Activated naive CD4-positive, alpha-beta T cell treated with anti-CD3 and anti-CD28 coated beads for 36 hours (primary cell): ENCODE measurements around the gene HDHD5. TPM values are rescaled to one million over a fixed set of nuclear protein-coding genes. Genes with fewer than 3 reads are reported as not detected.
A peak's percentile ranks its signal among the peaks of the same experiment; 100 is the strongest.

ENCODE experiments used
- CTCF ChIA-PET: fragments of 350-600 bp; sonication (Branson Sonifier 250); formaldehyde crosslinking; loops from one replicate; lab custom pipeline; 2021; ENCODE audit warnings: antibody characterized with exemption; lab: Charles Lee
- DNase-seq: peaks from one replicate; pipeline ENCODE4 v3.0.0-alpha.2; 2020
- H3K27ac Mint-ChIP-seq: one replicate; pipeline ENCODE4 v1.8.0; 2021; ENCODE audit warnings: mild to moderate bottlenecking, mixed read lengths
- H3K27me3 Mint-ChIP-seq: one replicate; pipeline ENCODE4 v1.8.0; 2021; ENCODE audit warnings: low read depth, mixed read lengths
- H3K36me3 Mint-ChIP-seq: one replicate; pipeline ENCODE4 v1.8.0; 2021; ENCODE audit warnings: low read depth, mixed read lengths
- H3K4me1 Mint-ChIP-seq: one replicate; pipeline ENCODE4 v1.8.0; 2021; ENCODE audit warnings: low read depth, mixed read lengths
- H3K4me3 Mint-ChIP-seq: one replicate; pipeline ENCODE4 v1.8.0; 2021; ENCODE audit warnings: mild to moderate bottlenecking, moderate library complexity, mixed read lengths
- H3K9me3 Mint-ChIP-seq: one replicate; pipeline ENCODE4 v1.8.0; 2021; ENCODE audit warnings: mixed read lengths
- intact Hi-C: fragments of 100-400 bp; cut with micrococcal nuclease; formaldehyde crosslinking; loops from one replicate; pipeline ENCODE4 v1.15.1; 2023
- total RNA-seq, 2 experiments: library from RNA; stranded (reverse); gene quantifications; one replicate each; pipeline ENCODE4 v1.2.3, GENCODE V29; 2021

Gene HDHD5
- total RNA-seq, 2 experiments from 2014 or later: 40.1 to 43.7 TPM

- Mint-ChIP-seq H3K4me3 (no peak overlapping the region), H3K4me1 (peaks cover 1% of the 10 kb centered on the region), H3K27ac (no peak overlapping the region), H3K9me3 (no peaks in the 10 kb centered on the region), H3K27me3 (no peaks in the 10 kb centered on the region), H3K36me3 (peaks cover 15% of the 10 kb centered on the region)
- intact Hi-C loops: no loop called here
- no peak for DNase-seq
- CTCF ChIA-PET: no interaction called here
Observed at GRCh38 chr22:17135153-17135760, 23.8 kb downstream of the HDHD5 start.

DNA sequence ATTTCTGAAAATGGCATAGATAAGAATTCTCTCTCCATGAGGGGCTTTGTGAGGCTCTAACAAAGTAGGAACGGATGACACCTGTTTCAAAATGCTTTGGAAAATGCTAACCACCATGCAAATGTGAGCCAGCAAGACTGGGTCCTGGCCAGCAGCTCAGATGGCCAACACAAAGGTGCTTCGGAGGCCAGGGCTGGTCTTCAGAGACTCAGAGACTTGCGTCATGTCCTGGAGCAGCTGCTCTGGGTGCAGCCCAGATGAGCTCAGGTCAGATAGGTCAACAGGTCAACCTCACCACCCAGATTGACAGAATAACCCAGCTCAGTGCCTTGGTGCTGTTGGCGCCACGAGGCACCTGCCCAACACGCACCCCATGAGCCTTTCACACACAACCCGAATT, 25.9 kb downstream of the HDHD5 start:
- CTCF ChIA-PET: interaction anchor here (0.7 to 1.2 kb wide), 2 partner anchors 38 to 483 kb away, joined by 3 to 4 read pairs; no protein-coding TSS in a partner anchor
- DNase-seq: no peak
- intact Hi-C loops: no loop called here
- Mint-ChIP-seq H3K36me3 (peaks cover 8% of the 10 kb centered on the region), H3K27me3 (no peaks in the 10 kb centered on the region), H3K9me3 (no peaks in the 10 kb centered on the region), H3K4me1 (peaks cover 3% of the 10 kb centered on the region), H3K4me3 (no peak overlapping the region), H3K27ac (no peak overlapping the region)

DNA sequence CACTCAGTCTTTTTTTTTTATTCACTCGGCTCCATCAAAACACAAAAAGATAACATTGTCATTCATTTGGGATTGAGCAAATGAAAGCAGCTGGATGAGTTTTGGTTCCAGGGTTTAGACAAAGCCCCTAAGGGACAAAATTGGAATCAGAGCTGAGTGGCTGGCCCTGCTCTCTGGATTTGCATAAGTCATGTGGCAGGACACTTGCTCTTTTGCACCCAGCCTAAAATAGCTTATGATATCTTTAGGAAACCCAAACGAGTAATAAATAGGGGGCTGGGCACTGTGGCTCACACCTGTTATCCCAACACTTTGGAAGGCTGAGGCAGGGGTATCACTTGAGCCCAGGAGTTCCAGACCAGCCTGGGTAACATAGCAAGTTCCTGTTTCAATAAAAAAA, 27.0 kb downstream of the HDHD5 start:
- intact Hi-C loops: no loop called here
- Mint-ChIP-seq H3K27ac (no peak overlapping the region), H3K4me1 (peaks cover 3% of the 10 kb centered on the region), H3K9me3 (no peaks in the 10 kb centered on the region), H3K36me3 (peaks cover 7% of the 10 kb centered on the region), H3K27me3 (no peaks in the 10 kb centered on the region), H3K4me3 (no peak overlapping the region)
- CTCF ChIA-PET: interaction anchor here (1.1 kb wide), 1 partner anchor 12 kb away, joined by 3 read pairs; no protein-coding TSS in a partner anchor
- no peak for DNase-seq

DNA sequence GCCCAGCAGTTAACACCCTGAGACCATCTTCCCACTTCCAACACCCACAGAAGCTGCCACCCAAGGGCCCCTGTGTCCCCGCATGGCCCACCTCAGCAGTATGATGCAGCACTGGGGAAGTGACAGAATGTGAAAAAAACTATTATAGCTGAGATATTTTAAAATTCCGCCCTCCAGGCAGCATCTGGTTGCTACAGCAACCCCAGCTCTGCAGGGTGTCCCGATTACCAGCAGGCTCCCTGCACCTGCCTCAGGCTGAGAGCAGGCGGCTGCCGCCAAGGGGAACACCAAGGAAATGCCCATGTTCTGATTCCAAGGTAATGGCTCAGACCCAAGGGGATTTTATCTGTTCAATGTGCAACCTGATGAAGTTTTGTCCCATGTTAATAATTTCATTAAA, 27.4 kb downstream of the HDHD5 start:
- H3K9me3 Mint-ChIP-seq: no peaks in the 10 kb centered on the region
- H3K4me1 Mint-ChIP-seq: peaks cover 3% of the 10 kb centered on the region
- no peak for DNase-seq
- no peak overlapping the region for H3K4me3 Mint-ChIP-seq
- H3K27ac Mint-ChIP-seq: no peak overlapping the region
- H3K27me3 Mint-ChIP-seq: no peaks in the 10 kb centered on the region
- H3K36me3 Mint-ChIP-seq: peaks cover 7% of the 10 kb centered on the region
- CTCF ChIA-PET: interaction anchor here (1.1 kb wide), 1 partner anchor 12 kb away, joined by 3 read pairs; no protein-coding TSS in a partner anchor
- intact Hi-C loops: no loop called here

DNA sequence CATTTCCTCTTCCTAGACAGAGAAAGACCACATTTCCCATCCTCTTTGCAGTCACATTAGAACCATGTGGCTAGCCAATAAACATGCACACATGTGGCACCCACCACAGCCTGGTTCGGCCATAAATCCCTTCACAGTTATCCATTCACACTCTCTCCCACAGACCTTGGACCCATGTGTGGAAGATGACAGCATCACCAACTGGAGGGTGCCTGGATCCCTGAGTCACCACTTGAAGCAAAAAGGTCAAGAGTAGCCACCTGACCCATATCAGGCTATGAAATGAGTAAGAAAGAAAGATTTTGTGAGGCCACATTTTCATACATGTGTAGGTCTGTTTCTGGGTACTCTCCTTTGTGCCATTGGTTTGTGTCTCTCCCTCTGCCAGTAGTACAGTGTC, 28.9 kb downstream of the HDHD5 start:
- H3K27ac Mint-ChIP-seq: no peak overlapping the region
- intact Hi-C loops: no loop called here
- DNase-seq: no peak
- no peak overlapping the region for H3K4me3 Mint-ChIP-seq
- H3K36me3 Mint-ChIP-seq: peaks cover 6% of the 10 kb centered on the region
- H3K27me3 Mint-ChIP-seq: no peaks in the 10 kb centered on the region
- H3K4me1 Mint-ChIP-seq: peaks cover 3% of the 10 kb centered on the region
- H3K9me3 Mint-ChIP-seq: no peaks in the 10 kb centered on the region
- CTCF ChIA-PET: no interaction called here

DNA sequence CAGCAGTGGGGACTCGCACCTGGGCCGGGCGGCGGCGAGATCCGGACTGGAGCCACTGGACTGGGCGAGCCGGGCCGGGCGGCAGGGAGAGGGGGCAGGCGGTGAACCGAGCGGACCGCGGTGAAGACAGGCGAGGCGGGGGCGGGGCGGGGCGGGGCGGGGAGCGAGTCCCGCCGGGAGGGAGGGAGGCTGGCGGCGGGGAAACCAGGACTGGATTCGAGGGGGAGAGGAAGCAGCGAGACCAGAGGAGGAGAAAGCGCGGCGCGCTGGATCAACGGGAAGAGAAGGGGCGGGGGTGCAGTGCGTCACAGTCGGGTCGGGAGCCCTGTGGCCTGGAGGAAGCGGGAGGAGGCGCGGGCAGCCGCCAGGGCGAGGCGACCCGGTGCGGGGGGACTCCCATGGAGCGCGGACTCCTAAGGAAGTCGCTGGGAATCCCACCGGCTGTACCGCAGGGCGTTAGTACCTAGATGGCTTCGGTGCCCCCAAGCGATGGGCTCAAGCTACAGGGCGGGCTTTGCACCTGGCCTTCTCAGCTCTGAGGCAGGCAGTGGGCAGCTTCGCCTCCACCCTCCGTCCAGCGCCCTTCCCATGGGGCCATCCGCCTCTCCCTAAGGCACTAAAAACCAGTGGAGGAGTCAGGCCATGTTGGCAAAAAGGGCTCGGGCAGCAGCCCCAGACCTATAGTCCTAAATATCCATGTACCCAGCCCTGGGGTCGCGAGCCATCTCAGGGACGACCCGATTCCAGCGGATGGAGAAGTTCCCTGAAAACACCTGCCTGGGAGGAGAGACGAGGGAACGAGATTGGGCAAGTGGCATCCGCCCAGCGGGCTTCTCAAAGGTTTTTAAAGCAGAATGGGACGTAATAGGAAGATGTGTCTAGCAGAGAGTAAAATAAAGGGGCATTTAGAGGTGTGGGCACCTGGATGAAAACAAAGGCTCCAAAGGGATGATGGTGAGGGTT, 37.6 kb downstream of the HDHD5 start, which contains the start of gene TMEM121B:
Gene TMEM121B, minus strand, starts transcription at position 128 of the 963 bp plus-strand sequence. CDS start 233 bp downstream, outside the sequence.
- Mint-ChIP-seq H3K4me3 (peak within 1 kb of the TSS; percentile 62), H3K36me3 (no peaks in the 10 kb centered on the region), H3K4me1 (peaks cover 38% of the 10 kb centered on the region), H3K27ac (no peak within 1 kb of the TSS), H3K27me3 (peaks cover 11% of the 10 kb centered on the region), H3K9me3 (no peaks in the 10 kb centered on the region)
- peak; percentile 54 for DNase-seq
- intact Hi-C loops: loop anchor here (2.0 kb wide), 1 partner anchor 37 kb away; the partner anchor contains the start of gene HDHD5
- CTCF ChIA-PET: interaction anchor here (1.5 kb wide), 1 partner anchor 8 kb away, joined by 4 read pairs; no protein-coding TSS in a partner anchor

DNA sequence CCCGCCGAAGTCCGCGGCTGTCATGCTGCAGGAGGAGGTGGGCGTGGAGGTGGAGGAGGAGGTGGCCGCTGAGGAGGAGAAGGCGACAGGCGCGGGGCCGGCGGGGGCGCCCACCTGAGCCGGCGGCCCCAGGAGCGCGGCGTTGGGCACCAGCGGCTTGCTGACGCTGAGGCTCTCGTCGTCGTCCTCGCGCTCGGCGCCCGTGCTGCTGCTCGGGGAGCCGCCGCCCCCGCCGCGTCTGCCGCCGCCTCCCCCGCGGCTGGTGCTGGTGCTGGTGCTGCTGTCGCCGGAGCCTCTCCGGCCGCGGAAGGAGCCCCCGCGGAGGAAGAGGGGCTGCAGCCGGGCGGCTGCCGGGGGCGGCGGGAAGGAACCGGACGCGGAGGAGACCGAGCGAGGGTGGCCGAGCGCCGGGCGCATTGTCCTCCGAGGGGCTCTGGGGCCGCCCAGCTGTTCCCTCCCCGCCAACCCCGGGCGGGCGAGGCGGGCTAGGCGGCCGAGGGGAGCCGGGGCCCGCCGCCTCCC, 38.3 kb downstream of the HDHD5 start:
- Mint-ChIP-seq H3K36me3 (no peaks in the 10 kb centered on the region), H3K4me1 (peaks cover 45% of the 10 kb centered on the region), H3K27me3 (peaks cover 11% of the 10 kb centered on the region), H3K4me3 (no peak overlapping the region), H3K27ac (no peak overlapping the region), H3K9me3 (no peaks in the 10 kb centered on the region)
- DNase-seq: no peak
- intact Hi-C loops: loop anchor here (2.0 kb wide), 1 partner anchor 38 kb away; the partner anchor contains the start of gene HDHD5
- CTCF ChIA-PET: no interaction called here

DNA sequence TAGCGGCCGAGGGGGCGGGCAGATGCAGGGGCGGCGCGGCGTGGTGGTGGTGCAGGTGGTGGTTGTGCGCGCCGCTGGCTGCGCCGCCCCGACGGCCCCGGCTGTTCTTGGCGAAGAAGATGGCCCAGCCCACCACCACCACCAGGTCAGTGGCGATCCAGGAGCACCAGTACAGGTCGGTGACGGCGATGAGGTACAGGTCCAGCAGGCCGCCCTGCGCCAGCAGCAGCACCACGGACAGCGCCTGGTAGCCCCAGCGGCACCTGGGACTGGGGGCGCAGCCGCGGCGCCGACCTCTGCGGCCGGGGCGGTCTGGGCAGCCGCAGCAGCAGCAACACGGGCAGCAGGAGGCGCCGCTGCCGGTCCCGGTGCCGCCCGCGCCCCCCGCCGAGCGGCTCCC, 38.8 kb downstream of the HDHD5 start:
- CTCF ChIA-PET: interaction anchor here (0.9 to 1.1 kb wide), 2 partner anchors 11 to 12 kb away, joined by 3 read pairs; no protein-coding TSS in a partner anchor
- peaks cover 11% of the 10 kb centered on the region for H3K27me3 Mint-ChIP-seq
- H3K36me3 Mint-ChIP-seq: no peaks in the 10 kb centered on the region
- no peak overlapping the region for H3K27ac Mint-ChIP-seq
- peaks cover 50% of the 10 kb centered on the region for H3K4me1 Mint-ChIP-seq
- H3K9me3 Mint-ChIP-seq: no peaks in the 10 kb centered on the region
- peak; percentile 62 for DNase-seq
- intact Hi-C loops: loop anchor here (2.0 kb wide), 1 partner anchor 39 kb away; the partner anchor contains the start of gene HDHD5
- no peak overlapping the region for H3K4me3 Mint-ChIP-seq

- no peak for DNase-seq
- Mint-ChIP-seq H3K9me3 (no peaks in the 10 kb centered on the region), H3K36me3 (no peaks in the 10 kb centered on the region), H3K27me3 (peaks cover 11% of the 10 kb centered on the region), H3K27ac (no peak overlapping the region), H3K4me3 (peak overlapping the region; percentile 41), H3K4me1 (peaks cover 56% of the 10 kb centered on the region)
- intact Hi-C loops: loop anchor here (2.0 to 5.0 kb wide), 2 partner anchors 39 to 98 kb away; partner anchors contain the start of genes ADA2 and HDHD5
- CTCF ChIA-PET: interaction anchor here (0.9 to 1.5 kb wide), 3 partner anchors 12 to 52 kb away, joined by 3 to 5 read pairs (median 3); no protein-coding TSS in a partner anchor
Observed at GRCh38 chr22:17119481-17120202, 39.4 kb downstream of the HDHD5 start.

- no peak for DNase-seq
- intact Hi-C loops: loop anchor here (5.0 kb wide), 1 partner anchor 99 kb away; the partner anchor contains the start of gene ADA2
- CTCF ChIA-PET: interaction anchor here (1.0 to 1.5 kb wide), 2 partner anchors 39 to 53 kb away, joined by 4 to 5 read pairs; no protein-coding TSS in a partner anchor
- H3K36me3 Mint-ChIP-seq: no peaks in the 10 kb centered on the region
- H3K4me3 Mint-ChIP-seq: no peak overlapping the region
- H3K27ac Mint-ChIP-seq: peak overlapping the region; percentile 83
- no peaks in the 10 kb centered on the region for H3K9me3 Mint-ChIP-seq
- peaks cover 62% of the 10 kb centered on the region for H3K4me1 Mint-ChIP-seq
- H3K27me3 Mint-ChIP-seq: peaks cover 11% of the 10 kb centered on the region
Observed at GRCh38 chr22:17118342-17118741, 40.7 kb downstream of the HDHD5 start.

GRCh38 chr22:17117890-17118289, 41.2 kb downstream of the HDHD5 start:
- Mint-ChIP-seq H3K27me3 (peaks cover 11% of the 10 kb centered on the region), H3K36me3 (no peaks in the 10 kb centered on the region), H3K9me3 (no peaks in the 10 kb centered on the region), H3K4me1 (peaks cover 62% of the 10 kb centered on the region), H3K4me3 (no peak overlapping the region), H3K27ac (peak overlapping the region; percentile 83)
- CTCF ChIA-PET: interaction anchor here (0.7 to 1.0 kb wide), 2 partner anchors 19 to 40 kb away, joined by 3 to 4 read pairs; no protein-coding TSS in a partner anchor
- peak; percentile 56 for DNase-seq
- intact Hi-C loops: loop anchor here (1.0 to 5.0 kb wide), 3 partner anchors 20 to 99 kb away; partner anchors contain the start of gene ADA2
